NCI-H748 (cell line): Measurements from ENCODE around the gene POLR1E.

Experiments
- DNase-seq: peaks from one replicate; lab custom pipeline; 2025; ENCODE audit not compliant: unreplicated experiment; lab: John Stamatoyannopoulos, UW

Gene POLR1E, protein sequence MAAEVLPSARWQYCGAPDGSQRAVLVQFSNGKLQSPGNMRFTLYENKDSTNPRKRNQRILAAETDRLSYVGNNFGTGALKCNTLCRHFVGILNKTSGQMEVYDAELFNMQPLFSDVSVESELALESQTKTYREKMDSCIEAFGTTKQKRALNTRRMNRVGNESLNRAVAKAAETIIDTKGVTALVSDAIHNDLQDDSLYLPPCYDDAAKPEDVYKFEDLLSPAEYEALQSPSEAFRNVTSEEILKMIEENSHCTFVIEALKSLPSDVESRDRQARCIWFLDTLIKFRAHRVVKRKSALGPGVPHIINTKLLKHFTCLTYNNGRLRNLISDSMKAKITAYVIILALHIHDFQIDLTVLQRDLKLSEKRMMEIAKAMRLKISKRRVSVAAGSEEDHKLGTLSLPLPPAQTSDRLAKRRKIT

DNA sequence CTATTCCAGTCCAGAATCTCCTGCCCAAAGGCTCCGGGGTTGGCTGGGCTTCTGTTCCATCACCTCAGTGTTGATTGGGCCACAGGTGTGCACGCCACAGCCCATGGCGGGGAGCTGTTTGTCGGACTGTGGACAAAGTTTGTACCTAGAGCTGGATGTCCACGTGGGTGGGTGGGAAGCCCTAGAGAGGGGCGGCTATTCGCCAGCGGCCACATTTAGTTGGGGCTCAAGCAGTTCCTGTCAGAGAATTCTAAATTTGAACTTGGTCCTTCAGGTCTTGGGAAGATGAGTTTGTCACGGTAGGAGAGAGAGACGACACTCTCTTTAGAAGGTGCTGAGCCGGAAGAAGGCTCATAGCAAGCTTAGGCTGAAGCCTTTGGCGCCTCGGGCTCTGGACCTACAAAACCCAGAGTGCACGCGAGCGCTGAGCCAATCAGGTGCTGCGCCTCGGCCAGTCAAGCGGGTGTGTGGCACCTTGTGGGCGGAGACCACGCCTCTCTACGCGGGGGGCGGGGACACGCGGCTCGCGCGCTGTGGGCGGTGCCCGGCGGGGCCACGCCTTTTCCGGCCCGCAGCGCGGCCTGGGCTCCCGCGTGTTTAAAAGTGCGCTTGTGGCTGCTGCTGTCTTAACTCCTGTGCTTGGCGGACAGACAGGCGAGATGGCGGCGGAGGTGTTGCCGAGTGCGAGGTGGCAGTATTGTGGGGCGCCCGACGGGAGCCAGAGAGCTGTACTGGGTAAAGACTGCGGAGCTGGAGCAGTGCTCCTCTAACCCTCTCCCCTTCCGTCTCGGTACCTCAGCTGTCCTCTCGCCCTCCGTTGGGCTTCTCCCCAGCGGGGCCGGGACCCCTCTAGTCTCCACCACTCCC is at the start of gene POLR1E:
POLR1E (plus strand) TSS at position 560 of the 867 bp plus-strand sequence; CDS start at position 660, 100 bp downstream.
- DNase-seq: peak; percentile 97

DNA sequence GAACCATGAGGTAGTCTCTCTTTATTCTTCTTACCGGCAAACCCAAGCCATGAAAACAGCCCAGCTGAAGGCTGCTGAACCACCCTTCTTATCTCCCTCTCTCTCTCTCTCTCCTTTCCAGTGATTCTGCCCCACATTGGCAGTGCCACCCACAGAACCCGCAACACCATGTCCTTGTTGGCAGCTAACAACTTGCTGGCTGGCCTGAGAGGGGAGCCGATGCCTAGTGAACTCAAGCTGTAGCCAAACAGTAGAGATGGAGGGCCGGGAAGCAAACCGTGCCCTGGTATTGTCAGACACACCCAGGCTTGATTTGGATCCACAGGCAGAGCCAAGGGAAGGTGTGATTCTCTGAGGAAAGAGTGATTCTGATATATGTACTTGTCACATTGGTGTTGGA is 49.2 kb upstream of the POLR1E start:
- no peak for DNase-seq

DNA sequence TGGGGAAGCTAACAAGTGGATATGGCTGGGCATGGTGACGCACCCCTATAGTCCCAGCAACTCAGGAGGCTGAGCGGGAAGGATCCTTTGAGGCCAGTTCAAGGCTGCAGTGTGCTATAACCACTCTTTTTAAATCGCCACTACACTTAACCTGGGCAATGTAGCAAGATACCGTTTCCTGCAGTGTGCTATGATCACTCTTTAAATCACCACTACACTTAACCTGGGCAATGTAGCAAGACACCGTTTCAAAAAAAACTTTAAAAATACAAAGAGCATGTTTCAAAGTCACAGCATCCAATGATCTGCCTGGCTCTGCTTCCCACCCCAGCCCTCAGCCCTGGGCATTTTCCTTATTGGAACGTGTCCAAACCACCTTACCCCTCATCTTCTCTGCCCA is 48.7 kb upstream of the POLR1E start:
- DNase-seq: no peak

DNA sequence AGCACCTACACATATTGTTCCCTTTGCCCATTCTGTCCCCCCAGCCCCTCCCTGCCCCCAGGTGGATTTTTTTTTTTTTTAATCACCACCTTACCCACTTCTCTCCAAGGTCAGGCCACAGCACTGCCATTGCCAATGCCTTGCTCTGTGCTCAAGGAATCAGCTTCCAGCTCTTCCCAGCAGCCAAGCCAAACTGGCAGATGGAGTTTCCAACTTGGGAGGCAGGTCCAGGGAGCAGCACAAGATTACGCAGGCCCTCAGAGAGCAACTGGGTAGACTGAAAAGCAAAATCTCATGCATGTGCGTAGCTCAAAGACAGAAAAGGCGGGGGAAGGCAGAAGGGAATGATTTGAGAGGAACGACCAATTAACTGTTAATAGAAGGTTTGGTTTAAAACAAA is 48.1 kb upstream of the POLR1E start:
- no peak for DNase-seq

DNA sequence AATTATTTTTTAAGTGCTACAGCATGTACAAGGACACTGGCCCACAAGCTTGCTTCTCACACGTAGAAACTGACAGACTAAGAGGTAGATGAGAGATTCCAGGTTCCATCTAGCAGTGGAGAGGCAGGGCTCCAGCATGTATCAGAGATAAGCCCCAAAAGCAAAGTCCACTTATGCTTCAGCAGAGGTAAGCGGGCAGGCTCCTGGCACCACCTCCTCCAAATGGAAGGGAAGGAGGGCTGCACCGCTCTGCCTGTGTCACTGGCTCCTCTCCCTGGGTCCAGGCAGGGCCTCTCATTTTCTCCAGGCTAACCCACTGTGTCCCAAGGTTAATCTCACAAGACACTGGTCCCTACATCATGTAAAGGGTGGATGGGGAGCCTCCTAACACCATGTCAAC is 47.4 kb upstream of the POLR1E start:
- DNase-seq: no peak

DNA sequence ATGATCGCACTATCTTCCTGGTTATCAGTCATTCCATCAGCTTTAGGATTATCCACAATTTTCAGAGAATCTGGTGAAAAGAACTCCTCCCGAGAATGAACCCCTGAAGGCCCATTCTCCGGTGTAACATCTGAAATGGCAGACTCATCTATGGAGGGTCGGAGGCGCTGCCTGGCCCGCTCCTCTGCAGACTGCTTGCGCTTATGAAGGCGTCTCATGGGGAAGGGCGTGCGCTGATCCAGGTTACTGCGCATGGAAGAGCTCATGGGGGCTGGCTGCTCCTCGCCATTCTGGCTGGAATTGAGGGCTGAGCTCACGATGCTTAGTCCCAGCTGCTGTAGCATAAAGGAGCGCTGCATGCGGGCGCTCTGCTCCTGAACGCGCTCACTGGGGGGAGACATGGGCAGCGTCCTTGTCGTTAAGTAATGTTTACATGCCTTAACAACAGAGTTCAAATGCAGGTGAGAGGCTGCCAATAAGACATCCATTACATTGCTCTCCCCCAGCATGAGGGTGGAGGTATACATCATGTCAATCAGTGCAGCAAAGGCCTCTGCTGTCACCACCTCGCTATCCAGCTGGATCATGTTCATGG is 43.9 kb upstream of the POLR1E start:
- no peak for DNase-seq

DNA sequence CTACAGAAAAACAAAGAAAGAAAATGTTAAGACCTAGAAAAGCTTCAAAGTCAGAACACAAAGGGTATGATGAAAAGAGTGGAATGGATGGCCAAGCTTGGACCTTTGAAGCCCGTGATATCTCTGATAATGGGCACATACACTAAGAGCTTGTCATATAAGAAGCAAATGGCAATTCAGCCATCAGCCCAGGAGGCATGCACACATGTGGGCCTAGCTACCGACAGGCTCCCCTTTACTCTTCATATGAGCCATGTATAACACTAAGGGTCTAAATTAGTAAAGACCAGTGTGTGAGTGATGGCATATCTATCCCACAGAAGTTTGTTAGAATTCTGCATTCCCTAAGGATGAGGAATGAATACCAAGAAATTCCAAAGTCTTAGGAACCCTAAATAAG is 43.2 kb upstream of the POLR1E start:
- no peak for DNase-seq

DNA sequence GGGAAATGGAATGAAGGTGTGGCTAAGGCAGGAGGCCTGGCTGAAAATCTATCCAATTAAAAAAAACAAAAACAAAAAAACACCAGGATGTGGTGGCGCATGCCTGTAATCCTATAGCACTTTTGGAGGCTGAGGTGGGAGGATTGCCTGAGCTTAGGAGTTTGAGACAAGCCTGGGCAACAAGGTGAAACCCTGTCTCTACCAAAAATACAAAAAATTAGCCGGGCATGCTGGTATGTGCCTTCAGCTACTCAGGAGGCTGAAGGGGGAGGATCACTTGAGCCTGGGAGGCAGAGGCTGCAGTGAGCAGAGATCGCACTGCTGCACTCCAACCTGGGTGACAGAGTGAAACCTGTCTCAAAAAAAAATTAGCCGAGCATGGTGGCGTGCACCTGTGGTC is 42.2 kb upstream of the POLR1E start:
- DNase-seq: no peak

DNA sequence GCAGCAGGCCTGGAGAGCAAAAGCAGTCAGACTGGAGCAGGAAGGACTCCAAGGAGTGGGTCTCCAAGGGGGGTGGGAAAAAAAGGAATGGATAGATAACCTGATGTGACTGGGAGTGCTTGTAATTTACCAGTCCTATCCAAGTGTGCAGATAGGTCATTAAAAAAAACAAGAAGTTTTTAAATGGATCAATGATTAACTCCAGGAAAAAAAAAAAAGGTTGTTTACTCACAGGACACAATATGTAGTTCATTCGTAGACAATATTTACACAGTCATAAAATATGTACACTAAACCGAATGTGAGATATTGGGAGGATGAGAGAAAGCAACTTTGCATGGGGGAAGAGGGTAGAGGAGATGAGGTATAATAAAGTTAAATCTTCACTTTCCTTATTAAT is 40.9 kb upstream of the POLR1E start:
- no peak for DNase-seq

DNA sequence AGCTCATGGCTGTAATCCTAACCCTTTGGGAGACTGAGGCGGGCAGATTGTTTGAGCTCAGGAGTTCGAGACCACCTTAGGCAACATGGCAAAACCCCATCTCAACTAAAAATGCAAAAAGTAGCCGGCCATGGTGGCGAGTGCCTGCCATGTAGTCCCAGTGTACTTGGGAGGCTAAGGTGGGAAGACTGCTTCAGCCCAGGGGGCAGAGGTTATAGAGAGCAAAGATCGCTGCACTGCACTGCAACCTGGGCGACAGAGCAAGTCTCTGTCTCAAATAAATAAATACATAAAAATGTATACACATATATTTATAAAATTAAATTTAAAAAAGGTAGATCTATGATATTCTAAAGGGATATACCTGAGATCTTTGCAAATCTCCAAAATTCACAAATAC is 39.9 kb upstream of the POLR1E start:
- DNase-seq: no peak

DNA sequence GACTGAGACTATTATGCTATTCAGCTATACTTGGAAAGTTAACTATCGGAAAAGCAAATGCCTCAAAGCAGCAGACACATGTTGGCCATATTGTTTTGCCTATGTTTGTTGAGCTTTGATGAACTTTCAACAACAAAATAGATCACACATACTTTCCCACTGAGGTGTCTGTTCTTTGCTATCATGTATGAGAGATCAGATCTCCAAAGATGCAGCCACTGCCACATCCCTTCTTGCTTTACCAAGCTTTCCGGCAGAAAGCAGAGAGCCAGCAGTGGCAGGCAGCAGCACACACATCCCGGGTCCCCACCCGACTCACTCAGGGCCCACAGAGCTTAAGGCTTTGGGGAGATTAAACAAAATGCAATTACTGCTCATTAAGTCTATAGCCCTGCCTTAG is 39.3 kb upstream of the POLR1E start:
- no peak for DNase-seq

DNA sequence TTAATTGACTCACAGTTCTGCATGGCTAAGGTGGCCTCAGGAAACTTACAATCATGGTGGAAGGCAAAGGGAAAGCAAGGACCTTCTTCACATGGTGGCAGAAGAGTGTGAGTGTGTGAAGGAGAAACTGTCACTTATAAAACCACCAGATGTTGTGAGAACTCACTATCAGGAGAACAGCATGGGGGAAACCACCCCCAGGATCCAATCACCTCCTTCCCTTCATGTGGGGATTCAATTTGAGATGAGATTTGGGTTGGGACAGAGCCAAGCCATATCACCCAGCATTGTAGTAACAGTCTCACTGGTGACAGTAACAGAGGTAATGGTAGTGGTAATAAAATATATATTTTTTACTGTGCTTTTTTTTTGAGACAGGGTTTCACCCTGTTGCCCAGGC is 38.6 kb upstream of the POLR1E start:
- DNase-seq: no peak

DNA sequence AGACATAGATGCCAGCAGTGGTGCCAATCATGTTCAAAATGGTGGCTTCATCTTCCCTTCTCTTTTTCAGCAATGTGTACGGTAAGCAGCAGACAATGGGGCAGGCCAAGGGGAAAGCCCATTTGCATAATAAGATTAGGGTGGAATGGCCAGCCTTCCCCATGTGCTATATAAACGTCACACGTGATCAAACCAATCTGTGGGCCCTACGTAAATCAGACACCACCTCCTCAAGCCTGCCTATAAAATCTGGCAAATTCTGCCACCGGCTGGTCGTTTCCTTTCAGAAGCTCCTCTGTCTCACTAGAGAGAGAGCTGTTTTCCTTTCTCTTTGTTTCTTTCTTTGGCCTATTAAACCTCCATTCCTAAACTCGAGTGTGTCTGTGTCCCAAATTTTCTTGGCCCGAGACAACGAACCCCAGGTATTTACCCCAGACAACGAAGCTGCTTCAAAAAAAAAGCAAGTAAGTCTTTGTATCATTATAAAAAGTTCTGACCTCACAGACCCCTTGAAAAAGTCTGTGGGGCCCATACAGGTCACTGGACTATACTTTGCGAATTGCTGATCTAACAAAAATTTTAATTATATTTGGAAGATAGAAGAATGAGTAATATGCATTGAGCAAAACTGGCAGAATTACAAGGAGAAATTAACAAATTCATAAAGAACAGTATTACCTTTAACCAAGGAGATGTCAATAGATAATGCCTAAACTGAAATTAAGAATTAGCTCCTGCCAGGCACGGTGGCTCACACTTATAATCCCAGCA is 35.7 kb upstream of the POLR1E start:
- DNase-seq: no peak

DNA sequence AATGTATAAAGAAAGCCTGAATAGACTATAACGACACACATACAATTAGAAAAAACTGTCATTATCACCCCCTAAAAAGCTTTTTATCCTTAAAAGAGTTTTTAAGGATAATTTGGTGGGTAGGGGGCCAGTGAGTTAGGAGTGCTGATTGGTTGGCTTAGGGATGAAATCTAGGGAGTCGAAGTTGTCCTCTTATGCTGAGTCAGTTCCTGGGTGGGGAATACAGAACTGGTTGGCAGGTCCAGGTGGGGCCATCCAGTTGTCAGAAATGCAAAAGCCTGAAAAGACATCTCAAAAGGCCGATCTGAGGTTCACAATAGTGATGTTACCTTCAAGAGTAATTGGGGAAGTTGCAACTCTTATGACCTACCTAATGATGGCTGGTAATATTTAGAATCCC is 34.1 kb upstream of the POLR1E start:
- no peak for DNase-seq

DNA sequence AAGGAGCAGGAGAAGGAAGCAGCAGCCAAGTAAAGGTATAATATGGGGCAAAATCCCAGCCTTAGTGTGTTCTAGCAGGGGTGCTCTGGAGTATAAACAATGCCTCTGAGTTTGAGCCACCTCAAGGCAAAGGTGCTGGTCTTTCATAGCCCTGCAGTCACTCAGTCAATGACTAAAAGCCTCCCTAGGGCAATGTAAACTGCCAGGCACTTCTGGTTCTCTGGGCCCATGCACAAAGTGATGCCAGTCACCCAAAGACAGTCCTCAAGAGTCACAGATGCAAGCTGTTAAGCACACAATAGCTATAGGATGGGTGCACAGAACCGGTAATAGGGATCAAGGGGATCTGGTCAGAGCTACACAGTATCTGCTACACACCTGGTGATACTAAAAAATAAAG is 33.1 kb upstream of the POLR1E start:
- DNase-seq: no peak

DNA sequence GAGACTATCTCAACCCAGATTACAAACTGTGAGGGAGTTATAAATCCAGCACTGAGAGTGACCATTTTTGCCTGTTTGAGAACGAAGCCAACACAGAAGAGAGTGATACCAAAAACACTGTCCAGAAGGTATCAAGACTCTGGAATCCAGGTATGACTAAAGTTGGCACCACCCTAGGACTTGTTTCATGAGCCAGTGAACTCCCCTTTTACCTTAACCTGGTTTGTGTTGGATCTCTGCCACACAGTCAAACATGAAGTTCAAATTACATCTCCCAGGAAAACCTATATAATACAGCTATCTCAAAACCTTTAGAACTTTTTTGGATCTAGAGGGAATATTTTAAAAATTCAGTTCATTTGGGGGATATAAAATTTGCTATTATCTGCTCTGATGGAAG is 31.9 kb upstream of the POLR1E start:
- no peak for DNase-seq

DNA sequence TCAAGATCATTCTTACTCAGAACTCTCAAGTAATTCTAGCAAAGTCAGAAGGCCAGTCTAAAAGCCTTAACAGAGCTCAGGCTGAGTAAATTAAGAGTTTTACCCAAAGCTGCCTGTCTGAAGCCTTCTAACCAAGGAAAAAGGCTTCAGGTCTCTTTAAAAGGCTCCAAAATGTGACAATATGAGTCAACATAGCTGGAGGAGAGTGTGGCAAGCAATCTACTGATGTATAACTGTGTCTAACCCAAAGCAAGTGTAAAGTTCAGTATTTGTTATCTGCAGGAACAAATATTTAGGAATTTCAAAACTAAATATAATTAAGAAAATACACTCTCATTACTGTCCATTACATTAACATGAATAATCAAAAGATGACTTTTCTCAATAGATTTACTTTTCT is 31.5 kb upstream of the POLR1E start:
- DNase-seq: no peak

DNA sequence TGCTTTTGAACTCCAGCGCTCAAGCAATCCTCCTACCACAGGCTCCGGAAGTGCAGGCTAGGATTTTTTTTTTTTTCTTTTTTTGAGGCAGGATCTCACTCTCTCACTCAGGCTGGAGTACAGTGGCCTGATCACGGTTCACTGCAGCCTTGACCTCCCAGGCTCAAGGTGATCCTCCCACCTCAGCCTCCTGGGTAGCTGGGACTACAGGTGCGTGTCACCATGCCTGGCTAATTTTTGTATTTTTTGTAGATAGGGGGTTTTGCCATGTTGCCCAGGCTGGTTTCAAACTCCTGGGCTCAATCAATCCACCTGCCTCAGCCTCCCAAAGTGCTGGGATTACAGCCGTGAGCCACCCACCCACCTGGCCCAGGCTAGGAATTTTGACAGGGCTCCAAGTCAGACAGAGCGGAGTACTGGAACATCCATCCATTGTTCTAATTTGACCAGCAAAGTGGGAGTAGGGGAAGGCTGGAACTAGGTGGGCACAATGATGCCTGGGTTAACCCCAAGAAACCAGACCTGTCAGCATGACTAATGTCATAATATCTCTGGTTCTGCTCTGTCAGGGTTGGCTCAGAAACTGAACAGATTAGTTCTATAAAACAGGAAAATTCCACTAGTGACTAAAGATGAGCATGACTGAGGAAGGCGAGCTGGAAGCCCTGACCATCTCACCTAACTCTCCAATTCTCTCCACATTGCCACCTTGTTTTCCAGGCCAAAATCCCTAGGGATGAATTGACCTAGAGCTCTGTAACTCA is 29.7 kb upstream of the POLR1E start:
- DNase-seq: no peak

DNA sequence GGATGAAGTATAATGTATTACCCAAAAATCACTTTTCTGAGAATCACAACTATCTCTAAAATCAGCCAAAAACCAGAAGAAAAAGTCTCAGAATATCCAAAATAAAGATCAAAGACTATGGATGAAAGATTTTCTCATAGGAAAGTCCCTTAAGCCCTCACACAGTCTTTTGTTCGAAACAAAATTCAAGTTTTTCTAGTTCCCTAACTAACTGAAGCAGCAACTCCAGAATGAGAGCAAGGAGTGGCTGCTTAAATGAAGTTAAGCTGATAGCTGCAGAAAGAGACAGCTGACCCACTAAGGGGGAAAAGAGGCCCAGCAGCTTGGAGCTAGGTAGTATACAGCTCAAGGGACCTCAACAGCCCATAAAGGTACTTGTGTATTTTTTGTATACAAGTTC is 28.9 kb upstream of the POLR1E start:
- no peak for DNase-seq

DNA sequence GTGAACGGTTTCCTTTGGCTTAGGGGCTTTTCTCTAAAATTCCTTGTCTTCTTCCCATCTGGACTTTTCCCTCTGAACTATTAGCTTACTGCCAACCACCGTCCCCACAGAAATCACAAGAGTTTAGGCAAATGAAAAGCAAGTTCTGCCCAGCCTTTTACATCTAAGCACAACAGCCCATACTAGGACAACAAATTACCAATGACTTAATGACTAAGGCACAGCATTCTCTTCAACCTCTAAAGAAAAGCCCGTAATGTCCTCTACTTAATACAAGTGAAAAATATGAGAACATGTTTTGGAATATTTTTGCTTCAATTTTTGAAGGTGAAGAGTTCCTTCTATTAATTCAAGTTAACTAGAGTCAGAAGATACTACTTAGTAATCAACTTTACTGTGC is 21.7 kb upstream of the POLR1E start:
- no peak for DNase-seq
